ENCODE data around the gene AHCTF1. TPM values are rescaled to one million over a fixed set of nuclear protein-coding genes. Genes with fewer than 3 reads are reported as not detected.
"Not testable (repeated sequence)": the region's sequence is repeated elsewhere in the genome, so short reads cannot be mapped to it uniquely, and the experiment has no call there.

AHCTF1 gene
- total and polyA plus RNA-seq, 2 of the 8 experiments (the other 6 are each of a cell fraction or from before 2014, with no cell fraction given) = 7.9 to 44.5 TPM

GRCh38 chr1:246865921-246866320, 65.8 kb downstream of the AHCTF1 start (continued):
- TF ChIP-seq, protein P1, sequence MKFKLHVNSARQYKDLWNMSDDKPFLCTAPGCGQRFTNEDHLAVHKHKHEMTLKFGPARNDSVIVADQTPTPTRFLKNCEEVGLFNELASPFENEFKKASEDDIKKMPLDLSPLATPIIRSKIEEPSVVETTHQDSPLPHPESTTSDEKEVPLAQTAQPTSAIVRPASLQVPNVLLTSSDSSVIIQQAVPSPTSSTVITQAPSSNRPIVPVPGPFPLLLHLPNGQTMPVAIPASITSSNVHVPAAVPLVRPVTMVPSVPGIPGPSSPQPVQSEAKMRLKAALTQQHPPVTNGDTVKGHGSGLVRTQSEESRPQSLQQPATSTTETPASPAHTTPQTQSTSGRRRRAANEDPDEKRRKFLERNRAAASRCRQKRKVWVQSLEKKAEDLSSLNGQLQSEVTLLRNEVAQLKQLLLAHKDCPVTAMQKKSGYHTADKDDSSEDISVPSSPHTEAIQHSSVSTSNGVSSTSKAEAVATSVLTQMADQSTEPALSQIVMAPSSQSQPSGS (IDR thresholded peaks at IDR 0.05; ENCODE audit: low read length) = no peak
- TF ChIP-seq MAX (IDR thresholded peaks at IDR 0.05) (no peak), EP300 (IDR thresholded peaks at IDR 0.05; ENCODE audit: borderline replicate concordance in 1 of 2, low read depth in 2 of 2, low read length in 2 of 2) (no peak), RFX5 (IDR thresholded peaks at IDR 0.05; ENCODE audit: borderline replicate concordance, low read depth, low read length) (no peak), POLR2A (IDR thresholded peaks at IDR 0.05; ENCODE audit: control extremely low read depth in 1 of 2, low read depth in 2 of 2, low read length in 2 of 2) (no peak)
- TF ChIP-seq, protein P2, sequence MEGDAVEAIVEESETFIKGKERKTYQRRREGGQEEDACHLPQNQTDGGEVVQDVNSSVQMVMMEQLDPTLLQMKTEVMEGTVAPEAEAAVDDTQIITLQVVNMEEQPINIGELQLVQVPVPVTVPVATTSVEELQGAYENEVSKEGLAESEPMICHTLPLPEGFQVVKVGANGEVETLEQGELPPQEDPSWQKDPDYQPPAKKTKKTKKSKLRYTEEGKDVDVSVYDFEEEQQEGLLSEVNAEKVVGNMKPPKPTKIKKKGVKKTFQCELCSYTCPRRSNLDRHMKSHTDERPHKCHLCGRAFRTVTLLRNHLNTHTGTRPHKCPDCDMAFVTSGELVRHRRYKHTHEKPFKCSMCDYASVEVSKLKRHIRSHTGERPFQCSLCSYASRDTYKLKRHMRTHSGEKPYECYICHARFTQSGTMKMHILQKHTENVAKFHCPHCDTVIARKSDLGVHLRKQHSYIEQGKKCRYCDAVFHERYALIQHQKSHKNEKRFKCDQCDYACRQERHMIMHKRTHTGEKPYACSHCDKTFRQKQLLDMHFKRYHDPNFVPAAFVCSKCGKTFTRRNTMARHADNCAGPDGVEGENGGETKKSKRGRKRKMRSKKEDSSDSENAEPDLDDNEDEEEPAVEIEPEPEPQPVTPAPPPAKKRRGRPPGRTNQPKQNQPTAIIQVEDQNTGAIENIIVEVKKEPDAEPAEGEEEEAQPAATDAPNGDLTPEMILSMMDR (IDR thresholded peaks at IDR 0.05; ENCODE audit: control extremely low read depth in 1 of 3, insufficient read depth in 1 of 3, low read depth in 1 of 3, low read length in 3 of 3) = no peak
- TF ChIP-seq, protein P3, sequence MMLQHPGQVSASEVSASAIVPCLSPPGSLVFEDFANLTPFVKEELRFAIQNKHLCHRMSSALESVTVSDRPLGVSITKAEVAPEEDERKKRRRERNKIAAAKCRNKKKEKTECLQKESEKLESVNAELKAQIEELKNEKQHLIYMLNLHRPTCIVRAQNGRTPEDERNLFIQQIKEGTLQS (IDR thresholded peaks at IDR 0.05; ENCODE audit: insufficient read depth, low read depth, low read length) = no peak

DNA sequence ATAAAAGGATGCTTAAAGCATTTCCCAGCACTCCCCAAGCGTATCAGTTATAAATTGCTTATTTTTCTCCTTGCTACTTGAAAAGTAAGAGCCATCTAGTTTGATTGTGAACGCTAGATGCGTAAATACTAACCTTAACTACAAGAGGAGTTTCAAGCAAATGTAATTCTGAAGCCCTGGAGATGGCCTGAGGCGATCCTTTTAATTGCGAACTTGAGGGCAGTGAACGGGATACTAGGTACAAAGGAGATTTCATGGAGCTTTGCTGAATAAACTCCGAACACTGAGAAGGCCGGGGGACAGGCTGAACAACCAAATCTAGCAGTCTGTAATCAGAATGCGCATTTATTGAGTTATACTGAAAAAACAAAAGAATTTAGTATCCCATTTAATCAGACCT, 68.0 kb downstream of the AHCTF1 start:
- H2BK15ac ChIP-seq (ENCODE audit: low read length); H2BK120ac ChIP-seq (replicated peaks; ENCODE audit: low read depth, low read length); H3K4ac ChIP-seq (replicated peaks; ENCODE audit: insufficient read length, low read depth, low read length); H3K4me2 ChIP-seq (ENCODE audit: insufficient read depth in 1 of 2, low read depth in 2 of 2, low read length in 2 of 2); H3K9me3 ChIP-seq (ENCODE audit: insufficient read depth in 2 of 2, low read depth in 1 of 2, low read length in 1 of 2); H2BK12ac ChIP-seq (ENCODE audit: low read depth, low read length); H3K79me2 ChIP-seq (ENCODE audit: control insufficient read depth in 1 of 2, insufficient read depth in 2 of 2, low read length in 2 of 2); H4K20me1 ChIP-seq (replicated peaks in 1 of 2; ENCODE audit: control insufficient read depth in 1 of 2, insufficient read depth in 2 of 2, low read length in 2 of 2); H2BK5ac ChIP-seq (ENCODE audit: low read depth, low read length); H3K4me3 ChIP-seq (ENCODE audit: extremely low read depth in 1 of 4, insufficient read depth in 2 of 4, low read depth in 3 of 4, low read length in 4 of 4); H4K5ac ChIP-seq (ENCODE audit: insufficient read length, low read depth, low read length); H3K18ac ChIP-seq (ENCODE audit: extremely low read depth, low read length); H3K23me2 ChIP-seq (ENCODE audit: low read depth, low read length); H2AFZ ChIP-seq (ENCODE audit: low read length); H4K8ac ChIP-seq (ENCODE audit: extremely low read depth, insufficient read depth, low read length); DNase-seq (ENCODE audit: low read depth in 1 of 2, low spot score in 2 of 2); H4K91ac ChIP-seq (replicated peaks; ENCODE audit: insufficient read length, low read length); H3K9ac ChIP-seq (replicated peaks in 1 of 4; ENCODE audit: extremely low read depth in 1 of 4, low read depth in 3 of 4, low read length in 3 of 4); H2BK20ac ChIP-seq (ENCODE audit: low read length); H3K27ac ChIP-seq (ENCODE audit: low read depth, low read length); H3K14ac ChIP-seq (ENCODE audit: insufficient read length); POLR2A ChIA-PET (ENCODE audit: partially characterized antibody); H3K79me1 ChIP-seq (ENCODE audit: low read depth, low read length); H3K56ac ChIP-seq (replicated peaks; ENCODE audit: insufficient read length, low read depth, low read length); H3K27me3 ChIP-seq (replicated peaks in 1 of 4; ENCODE audit: control insufficient read depth in 3 of 4, extremely low read depth in 1 of 4, insufficient read depth in 3 of 4, low read length in 3 of 4); H3K23ac ChIP-seq (ENCODE audit: insufficient read length); FAIRE-seq; H3K4me1 ChIP-seq (replicated peaks in 1 of 4; ENCODE audit: control insufficient read depth in 3 of 4, insufficient read depth in 4 of 4, low read length in 3 of 4); H2AK5ac ChIP-seq (ENCODE audit: low read depth, low read length): not testable (repeated sequence)
- CTCF ChIA-PET (ENCODE audit: partially characterized antibody) = interaction anchor here (0.6 kb wide), 1 partner anchor 58 kb away, joined by 3 read pairs; no protein-coding TSS in a partner anchor
- peaks cover 3 to 51% (median 22%) of the 10 kb centered on the region in 4 experiments; a peak in 7 of 8 replicates for H3K36me3 ChIP-seq (ENCODE audit: control insufficient read depth in 2 of 4, insufficient read depth in 4 of 4, low read length in 3 of 4)
- WGBS, 2 experiments (ENCODE audit: extremely low coverage in 1 of 2, insufficient coverage in 1 of 2, insufficient read length in 1 of 2, insufficient replicate concordance in 2 of 2, low coverage in 1 of 2, low lambda C conversion rate in 2 of 2, missing lambda C conversion rate in 1 of 2) = 91% methylated on average over 9 of the region's 9 CpGs; no CpG with 5 or more reads in 1 of the 2 experiments
